Astrocyte (in vitro differentiated cells and primary cell): ENCODE data around the gene REL. TPM values are rescaled to one million over a fixed set of nuclear protein-coding genes. Genes with fewer than 3 reads are reported as not detected.

ENCODE experiments used
- DNase-seq: peaks from one replicate; pipeline ENCODE4 v3.0.0-alpha.2; 2010; ENCODE audit warnings: low read depth
- FAIRE-seq: peaks from 2 replicates; lab custom pipeline; 2011; peaks lifted over from hg19 to GRCh38; lab: Jason Lieb, UNC
- H2AFZ ChIP-seq: 2 replicates; pipeline ENCODE4 v1.6.0; 2012; ENCODE audit warnings: low read depth, low read length, inconsistent platforms
- H3K27ac ChIP-seq: 2 replicates; pipeline ENCODE4 v1.5.1; 2011; ENCODE audit warnings: low read depth, low read length, inconsistent platforms
- H3K27me3 ChIP-seq: 2 replicates; pipeline ENCODE4 v1.6.0; 2011; ENCODE audit warnings: low read length, inconsistent platforms; ENCODE audit not compliant: insufficient read depth
- H3K36me3 ChIP-seq: 2 replicates; pipeline ENCODE4 v1.5.1; 2011; ENCODE audit warnings: low read length, inconsistent platforms; ENCODE audit not compliant: insufficient read depth
- H3K4me1 ChIP-seq: 2 replicates; pipeline ENCODE4 v1.5.1; 2011; ENCODE audit warnings: low read length, inconsistent platforms; ENCODE audit not compliant: insufficient read depth
- H3K4me2 ChIP-seq: 2 replicates; pipeline ENCODE4 v1.6.0; 2012; ENCODE audit warnings: low read length, inconsistent platforms
- H3K4me3 ChIP-seq: 2 replicates; pipeline ENCODE4 v1.5.1; 2011; ENCODE audit warnings: low read depth, mild to moderate bottlenecking, low read length, inconsistent platforms; ENCODE audit not compliant: insufficient read depth
- H3K79me2 ChIP-seq: 2 replicates; pipeline ENCODE4 v1.6.0; 2012; ENCODE audit warnings: mild to moderate bottlenecking, low read length, inconsistent platforms; ENCODE audit not compliant: insufficient read depth
- H3K9ac ChIP-seq: 2 replicates; pipeline ENCODE4 v1.6.0; 2012; ENCODE audit warnings: mild to moderate bottlenecking, low read length, inconsistent platforms
- H3K9me3 ChIP-seq: 2 replicates; pipeline ENCODE4 v1.5.1; 2012; ENCODE audit warnings: low read depth, mild to moderate bottlenecking, low read length, inconsistent platforms; ENCODE audit not compliant: insufficient read depth
- H4K20me1 ChIP-seq: 2 replicates; pipeline ENCODE4 v1.6.0; 2012; ENCODE audit warnings: low read length, inconsistent platforms; ENCODE audit not compliant: insufficient read depth
- H3K27ac Mint-ChIP-seq: one replicate; pipeline ENCODE4 v1.8.0; 2021; ENCODE audit warnings: mild to moderate bottlenecking, mixed read lengths; ENCODE audit not compliant: unreplicated experiment
- H3K27me3 Mint-ChIP-seq: one replicate; pipeline ENCODE4 v1.8.0; 2021; ENCODE audit warnings: low read depth, mixed read lengths; ENCODE audit not compliant: unreplicated experiment
- H3K36me3 Mint-ChIP-seq: one replicate; pipeline ENCODE4 v1.8.0; 2021; ENCODE audit warnings: low read depth, mixed read lengths; ENCODE audit not compliant: unreplicated experiment
- H3K4me1 Mint-ChIP-seq: one replicate; pipeline ENCODE4 v1.8.0; 2021; ENCODE audit warnings: low read depth, mixed read lengths; ENCODE audit not compliant: unreplicated experiment
- H3K4me3 Mint-ChIP-seq: one replicate; pipeline ENCODE4 v1.8.0; 2021; ENCODE audit warnings: mild to moderate bottlenecking, moderate library complexity, mixed read lengths; ENCODE audit not compliant: unreplicated experiment
- H3K9me3 Mint-ChIP-seq: one replicate; pipeline ENCODE4 v1.8.0; 2021; ENCODE audit warnings: mild to moderate bottlenecking, mixed read lengths; ENCODE audit not compliant: unreplicated experiment
- EZH2 ChIP-seq: IDR thresholded peaks from 2 replicates; pipeline ENCODE4 v1.6.1; 2012; ENCODE audit warnings: mild to moderate bottlenecking, low read length, inconsistent platforms; ENCODE audit not compliant: insufficient read depth
- total RNA-seq: library from RNA; stranded (reverse); gene quantifications from 2 replicates; pipeline ENCODE4 v1.2.1, GENCODE V29; 2021
- TF ChIP-seq, protein P1 (sequence below): IDR thresholded peaks from 2 replicates; pipeline ENCODE4 v1.5.1; 2011; ENCODE audit warnings: low read depth, mild to moderate bottlenecking, inconsistent platforms, low read length, moderate library complexity; ENCODE audit not compliant: insufficient read depth

The REL gene
- total RNA-seq, 1 donor from 2014 or later = 6.5 TPM

DNA sequence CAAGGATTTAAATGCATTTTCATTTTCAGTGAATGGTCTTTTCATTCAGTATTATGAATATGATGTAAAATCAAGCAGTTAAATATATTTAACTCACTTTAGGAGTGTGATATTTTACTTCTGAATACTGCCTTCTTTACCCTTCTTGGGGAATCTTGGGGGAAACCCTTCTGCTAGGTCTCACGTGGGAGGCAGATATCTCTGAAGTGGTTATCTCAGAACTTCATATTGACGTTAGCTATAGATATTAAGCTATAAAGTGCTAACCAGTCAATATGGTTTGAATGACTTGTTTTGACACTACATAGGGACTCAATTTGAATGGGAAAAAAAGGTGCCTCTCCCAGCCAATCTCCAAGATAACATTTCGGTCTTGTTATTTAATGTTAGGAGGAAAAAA, 9.8 kb downstream of the REL start:
- Mint-ChIP-seq H3K4me3 (no peak overlapping the region), H3K27me3 (no peaks in the 10 kb centered on the region), H3K36me3 (no peaks in the 10 kb centered on the region), H3K4me1 (no peaks in the 10 kb centered on the region), H3K9me3 (no peaks in the 10 kb centered on the region), H3K27ac (no peak overlapping the region)
- Histone ChIP-seq H3K79me2 (peaks cover 13% of the 10 kb centered on the region), H3K9ac (no peak overlapping the region), H3K27me3 (no peaks in the 10 kb centered on the region), H3K4me3 (no peak overlapping the region), H2AFZ (no peak overlapping the region), H3K9me3 (no peaks in the 10 kb centered on the region), H3K4me2 (no peak overlapping the region), H4K20me1 (no peaks in the 10 kb centered on the region), H3K4me1 (no peaks in the 10 kb centered on the region), H3K27ac (no peak overlapping the region), H3K36me3 (no peaks in the 10 kb centered on the region)
- FAIRE-seq (no peak), DNase-seq (no peak)
- no peak for TF ChIP-seq EZH2
- TF ChIP-seq, protein P1, sequence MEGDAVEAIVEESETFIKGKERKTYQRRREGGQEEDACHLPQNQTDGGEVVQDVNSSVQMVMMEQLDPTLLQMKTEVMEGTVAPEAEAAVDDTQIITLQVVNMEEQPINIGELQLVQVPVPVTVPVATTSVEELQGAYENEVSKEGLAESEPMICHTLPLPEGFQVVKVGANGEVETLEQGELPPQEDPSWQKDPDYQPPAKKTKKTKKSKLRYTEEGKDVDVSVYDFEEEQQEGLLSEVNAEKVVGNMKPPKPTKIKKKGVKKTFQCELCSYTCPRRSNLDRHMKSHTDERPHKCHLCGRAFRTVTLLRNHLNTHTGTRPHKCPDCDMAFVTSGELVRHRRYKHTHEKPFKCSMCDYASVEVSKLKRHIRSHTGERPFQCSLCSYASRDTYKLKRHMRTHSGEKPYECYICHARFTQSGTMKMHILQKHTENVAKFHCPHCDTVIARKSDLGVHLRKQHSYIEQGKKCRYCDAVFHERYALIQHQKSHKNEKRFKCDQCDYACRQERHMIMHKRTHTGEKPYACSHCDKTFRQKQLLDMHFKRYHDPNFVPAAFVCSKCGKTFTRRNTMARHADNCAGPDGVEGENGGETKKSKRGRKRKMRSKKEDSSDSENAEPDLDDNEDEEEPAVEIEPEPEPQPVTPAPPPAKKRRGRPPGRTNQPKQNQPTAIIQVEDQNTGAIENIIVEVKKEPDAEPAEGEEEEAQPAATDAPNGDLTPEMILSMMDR = no peak

DNA sequence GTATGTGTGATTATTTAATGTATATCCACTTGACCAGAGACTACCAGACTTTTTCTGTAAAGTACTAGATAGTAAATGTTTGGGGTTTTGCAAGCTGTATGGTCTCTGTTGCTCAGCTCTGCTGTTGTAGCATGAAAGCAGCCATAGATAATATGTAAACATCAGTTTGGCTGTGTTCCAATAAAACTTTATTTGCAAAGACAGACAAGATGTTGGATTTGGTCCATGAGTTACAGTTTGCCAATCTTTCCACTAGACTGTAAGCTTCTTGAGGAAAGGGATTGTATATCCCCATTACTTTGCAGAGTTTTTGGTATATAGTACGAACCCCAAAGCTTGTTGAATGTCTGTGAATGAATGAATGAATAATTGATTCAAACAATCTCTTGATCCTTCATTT, 17.2 kb downstream of the REL start:
- no peak for TF ChIP-seq EZH2
- TF ChIP-seq, protein P1 = no peak
- Histone ChIP-seq H3K4me1 (no peaks in the 10 kb centered on the region), H2AFZ (no peak overlapping the region), H3K9me3 (no peaks in the 10 kb centered on the region), H3K27ac (no peak overlapping the region), H3K27me3 (no peaks in the 10 kb centered on the region), H3K36me3 (no peaks in the 10 kb centered on the region), H4K20me1 (no peaks in the 10 kb centered on the region), H3K4me2 (no peak overlapping the region), H3K9ac (no peak overlapping the region), H3K79me2 (no peaks in the 10 kb centered on the region), H3K4me3 (no peak overlapping the region)
- Mint-ChIP-seq H3K27me3 (no peaks in the 10 kb centered on the region), H3K27ac (no peak overlapping the region), H3K36me3 (peaks cover 2% of the 10 kb centered on the region), H3K9me3 (no peaks in the 10 kb centered on the region), H3K4me3 (no peak overlapping the region), H3K4me1 (no peaks in the 10 kb centered on the region)
- no peak for FAIRE-seq
- no peak for DNase-seq

DNA sequence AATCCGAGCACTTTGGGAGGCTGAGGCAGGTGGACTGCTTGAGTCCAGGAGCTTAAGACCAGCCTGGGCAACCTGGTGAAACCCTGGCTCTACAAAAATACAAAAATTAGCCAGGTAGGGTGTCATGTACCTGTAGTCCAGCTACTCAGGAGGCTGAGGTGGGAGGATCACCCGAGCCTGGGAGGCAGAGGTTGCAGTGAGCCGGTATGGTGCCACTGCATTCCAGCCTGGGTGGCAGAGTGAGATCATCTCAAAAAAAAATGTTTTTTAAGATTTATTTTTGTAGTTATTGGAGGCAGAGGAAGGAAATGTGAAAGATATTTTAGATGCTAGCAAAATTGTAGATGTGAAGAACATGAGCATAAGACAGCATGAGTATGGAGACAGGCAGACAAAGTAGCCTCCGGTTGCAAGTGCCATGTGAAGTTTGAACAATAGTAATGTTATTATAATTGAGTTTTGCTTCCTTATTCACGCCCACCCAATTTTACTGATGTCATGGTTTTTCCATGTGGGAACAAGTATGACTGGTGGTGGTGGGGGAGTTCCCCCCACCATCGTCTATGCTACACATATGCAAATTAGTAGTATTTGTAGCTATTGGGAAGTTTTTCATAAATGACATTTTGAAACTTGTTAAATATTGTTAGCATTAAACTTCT, 18.0 kb downstream of the REL start:
- Histone ChIP-seq H3K4me2 (no peak overlapping the region), H3K36me3 (no peaks in the 10 kb centered on the region), H2AFZ (no peak overlapping the region), H3K4me3 (no peak overlapping the region), H3K27me3 (no peaks in the 10 kb centered on the region), H4K20me1 (no peaks in the 10 kb centered on the region), H3K79me2 (no peaks in the 10 kb centered on the region), H3K27ac (no peak overlapping the region), H3K9me3 (no peaks in the 10 kb centered on the region), H3K4me1 (no peaks in the 10 kb centered on the region), H3K9ac (no peak overlapping the region)
- H3K9me3 Mint-ChIP-seq = no peaks in the 10 kb centered on the region
- DNase-seq (no peak), FAIRE-seq (no peak)
- no peaks in the 10 kb centered on the region for H3K4me1 Mint-ChIP-seq
- TF ChIP-seq, protein P1 = no peak
- no peak for TF ChIP-seq EZH2
- H3K27me3 Mint-ChIP-seq = no peaks in the 10 kb centered on the region
- peaks cover 2% of the 10 kb centered on the region for H3K36me3 Mint-ChIP-seq
- no peak overlapping the region for H3K27ac Mint-ChIP-seq
- H3K4me3 Mint-ChIP-seq = no peak overlapping the region
